ENCODE data around the gene TPCN2. TPM values are rescaled to one million over a fixed set of nuclear protein-coding genes. Genes with fewer than 3 reads are reported as not detected.
A peak's percentile ranks its signal among the peaks of the same experiment; 100 is the strongest.

TPCN2 gene
- total RNA-seq, 3 donors from 2014 or later (not counting 1 experiment from before 2014, with no cell fraction given): 14.9 to 18.3 (median 18.2) TPM

DNA sequence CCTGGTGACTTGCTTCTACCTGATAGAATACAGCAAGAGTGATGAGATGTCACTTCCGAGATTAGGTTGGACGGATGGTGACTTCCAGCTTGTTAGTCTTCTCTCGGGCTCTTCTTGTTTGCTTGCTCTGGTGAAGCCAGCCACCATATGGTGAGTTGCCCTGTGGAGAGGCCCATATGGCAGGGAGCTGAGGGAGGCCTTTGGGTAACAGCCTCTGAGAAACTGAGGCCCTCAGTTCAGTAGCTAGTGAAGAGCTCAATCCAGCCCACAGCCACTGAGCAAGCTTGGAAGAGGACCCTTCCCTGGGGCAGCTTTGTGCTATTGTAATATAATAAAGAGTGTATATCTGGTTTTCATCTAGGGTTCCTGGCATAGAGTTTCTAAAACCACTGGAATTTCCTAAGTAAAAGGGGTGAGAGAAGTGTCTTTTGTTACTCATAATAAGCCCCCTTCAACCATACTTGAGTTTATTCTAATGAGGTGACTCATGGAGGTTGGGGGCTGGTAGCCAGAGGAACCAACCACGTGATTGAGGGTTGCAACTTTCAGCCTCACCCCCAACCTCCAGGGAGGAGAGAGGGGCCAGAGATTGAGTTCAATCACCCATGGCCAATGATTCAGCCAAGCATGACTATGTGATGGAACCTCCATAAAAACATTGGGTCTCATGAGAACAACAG is 8.0 kb upstream of the TPCN2 start:
- no peak overlapping the region for H3K4me3 ChIP-seq (ENCODE audit: low read length)
- Mint-ChIP-seq H3K36me3 (no peaks in the 10 kb centered on the region), H3K4me3 (no peak overlapping the region), H3K27me3 (ENCODE audit: low read depth in 2 of 2) (peaks cover 2 to 16% of the 10 kb centered on the region in 2 donors), H3K4me1 (no peaks in the 10 kb centered on the region), H3K27ac (no peak overlapping the region), H3K9me3 (no peaks in the 10 kb centered on the region)
- WGBS (ENCODE audit: insufficient coverage): 92% methylated on average over 3 of the region's 4 CpGs
- TF ChIP-seq CTCF (IDR thresholded peaks at IDR 0.05): no peak
- H3K36me3 ChIP-seq (ENCODE audit: control insufficient read depth, insufficient read depth, low read length): no peaks in the 10 kb centered on the region
- H3K27me3 ChIP-seq (ENCODE audit: control insufficient read depth, insufficient read depth, low read length): no peaks in the 10 kb centered on the region
- ATAC-seq (peak in 1 of 3 donors; percentile 34), DNase-seq (no peak)
- H3K4me1 ChIP-seq (ENCODE audit: control insufficient read depth, insufficient read depth, low read length): no peaks in the 10 kb centered on the region
- no peak overlapping the region for H3K27ac ChIP-seq (ENCODE audit: low read length)
- H3K9me3 ChIP-seq (ENCODE audit: control insufficient read depth, insufficient read depth, low read length): no peaks in the 10 kb centered on the region
- intact Hi-C loops (cut with micrococcal nuclease): no loop called here

- DNase-seq: no peak
- H3K4me3 ChIP-seq (ENCODE audit: low read length): no peak overlapping the region
- no peak for ATAC-seq
- Mint-ChIP-seq H3K27me3 (ENCODE audit: low read depth in 2 of 2) (peaks cover 2 to 24% of the 10 kb centered on the region in 2 donors), H3K9me3 (no peaks in the 10 kb centered on the region), H3K27ac (no peak overlapping the region), H3K4me1 (no peaks in the 10 kb centered on the region), H3K36me3 (no peaks in the 10 kb centered on the region), H3K4me3 (no peak overlapping the region)
- no peak for TF ChIP-seq CTCF (IDR thresholded peaks at IDR 0.05)
- no peak overlapping the region for H3K27ac ChIP-seq (ENCODE audit: low read length)
- H3K27me3 ChIP-seq (ENCODE audit: control insufficient read depth, insufficient read depth, low read length): no peaks in the 10 kb centered on the region
- no peaks in the 10 kb centered on the region for H3K4me1 ChIP-seq (ENCODE audit: control insufficient read depth, insufficient read depth, low read length)
- no peaks in the 10 kb centered on the region for H3K36me3 ChIP-seq (ENCODE audit: control insufficient read depth, insufficient read depth, low read length)
- WGBS (ENCODE audit: insufficient coverage): 82% methylated on average over 2 of the region's 2 CpGs
- intact Hi-C loops (cut with micrococcal nuclease): no loop called here
- no peaks in the 10 kb centered on the region for H3K9me3 ChIP-seq (ENCODE audit: control insufficient read depth, insufficient read depth, low read length)
Measured at GRCh38 chr11:69041516-69041915, 7.2 kb upstream of the TPCN2 start.

- ATAC-seq: no peak
- Histone ChIP-seq H3K9me3 (ENCODE audit: control insufficient read depth, insufficient read depth, low read length) (no peaks in the 10 kb centered on the region), H3K36me3 (ENCODE audit: control insufficient read depth, insufficient read depth, low read length) (no peaks in the 10 kb centered on the region), H3K27me3 (ENCODE audit: control insufficient read depth, insufficient read depth, low read length) (no peaks in the 10 kb centered on the region), H3K4me3 (ENCODE audit: low read length) (no peak overlapping the region), H3K27ac (ENCODE audit: low read length) (no peak overlapping the region), H3K4me1 (ENCODE audit: control insufficient read depth, insufficient read depth, low read length) (peaks cover 10% of the 10 kb centered on the region)
- intact Hi-C loops (cut with micrococcal nuclease): no loop called here
- H3K27ac Mint-ChIP-seq: no peak overlapping the region
- no peaks in the 10 kb centered on the region for H3K9me3 Mint-ChIP-seq
- peaks cover 2 to 29% of the 10 kb centered on the region in 2 donors for H3K27me3 Mint-ChIP-seq (ENCODE audit: low read depth in 2 of 2)
- WGBS (ENCODE audit: insufficient coverage): 42% methylated on average over 15 of the region's 15 CpGs
- peak in 1 of 2 donors; percentile 40 for DNase-seq
- H3K4me1 Mint-ChIP-seq: peaks cover 4% of the 10 kb centered on the region in 2 donors
- H3K36me3 Mint-ChIP-seq: no peaks in the 10 kb centered on the region
- no peak for TF ChIP-seq CTCF (IDR thresholded peaks at IDR 0.05)
- no peak overlapping the region for H3K4me3 Mint-ChIP-seq
Measured at GRCh38 chr11:69044111-69045013, 4.4 kb upstream of the TPCN2 start.

Measured in natural killer cell (primary cell).